HL-60 (cell line): ENCODE measurements around the gene CLDN19.

Experiments
- CTCF ChIP-seq: IDR thresholded peaks from one replicate; pipeline ENCODE4 v1.5.1; 2011; ENCODE audit warnings: low read length, control low read depth, inconsistent platforms; ENCODE audit not compliant: insufficient read depth
- POLR2AphosphoS5 ChIP-seq: IDR thresholded peaks from 2 replicates; pipeline ENCODE4 v1.6.1; 2012; ENCODE audit warnings: low read depth
- REST ChIP-seq: IDR thresholded peaks from 2 replicates; pipeline ENCODE4 v1.6.1; 2012; ENCODE audit warnings: low read depth; ENCODE audit not compliant: insufficient replicate concordance

DNA sequence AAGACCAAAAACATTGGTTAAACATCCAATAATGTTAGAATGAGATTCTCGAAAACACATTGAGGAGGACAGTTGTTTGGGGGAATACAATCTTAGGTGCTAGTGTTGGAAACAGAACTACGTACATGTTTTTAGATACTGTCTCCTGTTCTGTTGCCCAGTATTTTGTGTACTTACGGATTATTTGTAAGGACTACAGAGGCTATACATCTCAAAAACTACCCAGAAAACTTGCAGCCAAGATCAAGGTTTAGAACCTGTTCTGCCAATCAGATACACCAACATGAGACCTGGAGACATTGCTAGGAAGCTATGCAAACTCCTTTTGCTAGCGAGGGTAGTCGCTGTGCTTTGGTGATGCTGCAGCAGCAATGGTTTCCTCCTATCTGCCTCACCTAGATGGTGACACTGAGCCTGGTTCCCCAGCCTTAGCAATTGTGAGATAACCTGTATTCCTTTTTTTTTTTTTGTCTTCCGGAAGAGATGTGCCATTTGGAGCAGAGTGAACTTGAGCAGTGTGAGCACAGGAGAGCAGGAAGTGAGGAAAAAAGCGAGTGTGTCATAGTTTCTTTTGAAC lies 36.1 kb downstream of the CLDN19 start:
- TF ChIP-seq POLR2AphosphoS5 (peak; percentile 68; the same call in 1 of the 2 replicates), CTCF (no peak), REST (no peak)
